CD4-positive, alpha-beta T cell treated with Interferon gamma for 1 hour (primary cell): ENCODE data around the gene SNU13.
"Not testable (repeated sequence)": the region's sequence is repeated elsewhere in the genome, so short reads cannot be mapped to it uniquely, and the experiment has no call there.

ENCODE experiments used
- DNase-seq: peaks from one replicate; pipeline ENCODE4 v3.0.0-alpha.2; 2020

The SNU13 gene

GRCh38 chr22:41676134-41676533 is 12.5 kb downstream of the SNU13 start:
- DNase-seq = no peak

GRCh38 chr22:41674846-41675340 is 13.8 kb downstream of the SNU13 start:
- DNase-seq = no peak

- no peak for DNase-seq
These were observed 15.7 kb downstream of the SNU13 start for GRCh38 chr22:41672780-41673509.

GRCh38 chr22:41672096-41672495 is 16.6 kb downstream of the SNU13 start:
- not testable (repeated sequence) for DNase-seq

GRCh38 chr22:41668971-41669911 is 19.4 kb downstream of the SNU13 start:
- no peak for DNase-seq

GRCh38 chr22:41664951-41665350 is 23.7 kb downstream of the SNU13 start:
- no peak for DNase-seq

- no peak for DNase-seq
These were observed 24.2 kb downstream of the SNU13 start for GRCh38 chr22:41664490-41664889.

- DNase-seq = not testable (repeated sequence)
These were observed 25.1 kb downstream of the SNU13 start for GRCh38 chr22:41663594-41663993.

- no peak for DNase-seq
These were observed 27.0 kb downstream of the SNU13 start for GRCh38 chr22:41661713-41662112.

GRCh38 chr22:41661088-41661487 is 27.6 kb downstream of the SNU13 start:
- no peak for DNase-seq

- DNase-seq = no peak
These were observed 28.3 kb downstream of the SNU13 start for GRCh38 chr22:41660416-41660815.

- no peak for DNase-seq
These were observed 28.7 kb downstream of the SNU13 start for GRCh38 chr22:41659941-41660340.

- DNase-seq = no peak
These were observed 29.8 kb downstream of the SNU13 start for GRCh38 chr22:41658869-41659268.

- DNase-seq = no peak
These were observed 31.0 kb downstream of the SNU13 start for GRCh38 chr22:41657709-41658108.

GRCh38 chr22:41656556-41656955 is 32.1 kb downstream of the SNU13 start:
- no peak for DNase-seq

GRCh38 chr22:41654322-41654721 is 34.3 kb downstream of the SNU13 start:
- no peak for DNase-seq

- no peak for DNase-seq
These were observed 37.8 kb downstream of the SNU13 start for GRCh38 chr22:41650821-41651220.

- no peak for DNase-seq
These were observed 38.4 kb downstream of the SNU13 start for GRCh38 chr22:41650229-41650628.

- DNase-seq = no peak
These were observed 40.2 kb downstream of the SNU13 start for GRCh38 chr22:41648432-41648831.

- DNase-seq = no peak
These were observed 40.9 kb downstream of the SNU13 start for GRCh38 chr22:41647771-41648170.

- no peak for DNase-seq
These were observed 46.1 kb downstream of the SNU13 start for GRCh38 chr22:41642331-41643110.

- no peak for DNase-seq
These were observed 46.8 kb downstream of the SNU13 start for GRCh38 chr22:41641854-41642253.

GRCh38 chr22:41638748-41639147 is 49.9 kb downstream of the SNU13 start:
- DNase-seq = no peak
